ENCODE measurements around the gene MYOM3.

MYOM3 gene

DNA sequence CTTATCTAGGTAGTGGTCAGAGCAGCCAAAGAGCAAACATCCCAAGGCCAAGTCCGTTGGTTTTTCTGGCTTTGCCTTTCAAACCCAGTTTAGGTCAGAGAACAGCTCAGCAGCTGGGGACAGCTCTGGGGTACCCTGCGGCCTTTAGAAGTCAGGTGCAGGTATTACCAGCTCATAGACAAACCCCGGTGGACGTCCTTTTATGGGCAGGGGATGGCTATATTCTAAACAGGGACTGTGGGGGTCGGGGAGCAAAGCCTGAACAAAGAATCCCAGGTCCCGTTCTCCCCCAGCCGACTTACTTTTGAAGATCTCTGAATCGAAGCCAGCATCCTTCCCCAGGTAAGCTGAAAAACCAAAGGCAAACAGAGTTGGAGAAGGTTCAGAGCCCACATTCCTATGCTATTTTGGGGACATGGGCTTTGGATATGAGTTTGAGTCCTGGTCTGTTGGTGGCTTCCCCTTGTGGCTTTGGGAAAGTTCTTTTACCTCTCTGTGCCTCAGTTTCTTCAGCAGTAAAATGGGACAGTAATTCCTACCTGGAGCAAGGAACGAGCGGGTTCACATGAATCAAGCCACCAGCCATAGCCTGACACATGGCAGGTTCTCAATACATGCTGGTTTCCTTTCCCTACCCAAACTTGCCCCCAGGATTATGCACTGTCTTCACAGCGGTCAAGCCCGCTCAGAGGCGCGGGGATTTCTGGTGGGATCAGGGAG is 16.6 kb downstream of the MYOM3 start:
- no peak for DNase-seq

DNA sequence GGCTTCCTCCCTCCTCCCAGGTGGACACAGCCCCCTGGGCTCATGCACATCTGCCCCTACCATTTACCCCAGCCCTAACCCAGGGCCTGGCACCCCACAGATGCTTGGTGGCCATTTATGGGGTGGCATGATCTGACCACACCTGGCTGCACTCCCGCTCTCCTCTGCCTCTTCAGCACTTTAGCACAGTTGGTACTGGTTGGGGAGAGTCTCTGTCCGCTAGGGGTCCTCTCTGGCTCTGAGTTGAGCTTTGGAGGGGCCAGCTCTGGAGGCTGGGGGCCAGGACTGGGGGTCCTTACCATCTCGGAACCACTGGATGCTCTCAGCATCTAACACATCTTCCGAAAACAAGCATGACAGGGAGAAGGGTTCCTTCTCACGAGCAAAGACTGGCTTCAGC is 17.4 kb downstream of the MYOM3 start:
- DNase-seq: no peak

DNA sequence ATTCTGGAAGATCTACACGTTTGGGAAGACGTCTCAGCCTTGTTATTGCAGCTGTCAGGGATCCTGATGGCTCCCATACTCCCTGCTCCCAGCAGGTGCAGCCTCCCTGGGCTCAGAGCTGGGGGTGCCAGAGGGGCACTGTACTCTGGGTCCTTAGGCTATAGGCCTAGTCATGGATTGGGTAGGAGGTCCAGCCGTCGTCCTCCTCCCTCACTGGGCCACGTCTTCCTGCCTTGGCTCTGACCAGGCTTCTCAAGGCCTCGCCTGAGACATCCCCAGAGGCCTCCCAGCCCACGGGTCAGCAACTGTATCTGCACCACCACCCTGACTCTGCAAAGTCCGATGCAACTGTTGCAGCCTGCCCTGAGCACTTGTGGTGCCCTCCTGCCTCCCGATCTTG is 18.2 kb downstream of the MYOM3 start:
- DNase-seq: no peak

DNA sequence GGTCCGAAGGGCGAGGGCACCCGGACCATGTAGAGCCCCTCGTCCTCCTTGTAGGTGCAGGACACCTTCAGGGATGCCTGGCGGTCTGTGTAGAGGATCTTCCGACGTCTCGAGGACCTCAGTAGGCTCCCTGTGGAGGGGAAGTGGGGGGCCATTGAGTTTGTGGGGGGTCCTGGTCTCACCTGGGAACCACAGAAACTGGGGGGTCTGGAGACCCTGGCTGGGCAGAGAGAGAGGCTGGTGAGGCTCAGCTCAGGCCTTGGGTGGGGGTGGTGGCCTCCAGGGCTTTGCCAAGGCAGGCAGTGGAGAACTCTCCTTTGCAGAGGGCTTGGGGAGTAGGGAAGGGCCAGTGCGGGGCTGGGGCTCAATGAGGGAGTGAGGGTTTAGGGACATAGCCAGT is 19.0 kb downstream of the MYOM3 start:
- no peak for DNase-seq

DNA sequence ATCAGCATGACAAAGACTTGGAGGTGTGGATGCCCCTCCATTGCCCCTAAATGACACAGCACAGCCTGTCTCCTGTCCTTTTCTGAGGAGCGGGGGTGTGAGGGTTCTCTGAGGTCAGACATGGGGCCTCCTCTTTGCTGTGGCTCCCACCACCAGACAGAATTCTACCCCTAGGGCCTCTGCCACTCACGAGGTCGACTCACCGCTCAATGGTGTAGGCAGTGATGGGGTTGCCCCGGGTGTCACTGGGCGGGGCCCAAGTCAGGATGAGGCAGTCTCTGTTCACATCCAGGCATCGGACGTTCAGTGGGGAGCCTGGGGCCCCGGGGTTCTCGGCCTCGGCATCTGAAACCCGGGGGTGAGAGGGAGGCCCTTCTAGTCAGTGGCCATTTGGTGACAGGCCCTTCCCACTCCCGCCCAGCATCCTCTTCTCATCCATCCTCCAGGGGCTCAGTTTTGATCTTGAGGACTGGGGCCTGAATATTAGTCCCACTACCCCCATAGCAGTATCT is 19.9 kb downstream of the MYOM3 start:
- no peak for DNase-seq

DNA sequence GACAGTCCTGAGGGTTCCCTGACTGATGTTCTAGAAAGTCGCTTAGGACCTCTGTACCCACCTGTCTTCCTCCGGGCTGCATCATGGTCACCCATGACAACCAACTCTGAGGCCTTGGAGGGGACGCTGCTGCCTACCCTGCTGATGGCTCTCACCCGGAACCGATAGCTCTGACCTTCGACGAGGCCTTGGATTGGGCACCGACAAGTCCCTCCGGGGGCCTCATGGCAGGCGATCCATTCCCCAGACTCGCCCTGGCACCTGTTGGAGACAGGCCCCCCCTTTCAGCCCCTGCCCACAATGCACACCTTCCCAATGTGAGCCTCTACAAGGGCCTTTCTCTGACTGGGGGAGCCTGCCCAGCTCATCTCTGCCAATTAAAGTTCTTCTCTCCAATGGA is 21.2 kb downstream of the MYOM3 start:
- DNase-seq: no peak

DNA sequence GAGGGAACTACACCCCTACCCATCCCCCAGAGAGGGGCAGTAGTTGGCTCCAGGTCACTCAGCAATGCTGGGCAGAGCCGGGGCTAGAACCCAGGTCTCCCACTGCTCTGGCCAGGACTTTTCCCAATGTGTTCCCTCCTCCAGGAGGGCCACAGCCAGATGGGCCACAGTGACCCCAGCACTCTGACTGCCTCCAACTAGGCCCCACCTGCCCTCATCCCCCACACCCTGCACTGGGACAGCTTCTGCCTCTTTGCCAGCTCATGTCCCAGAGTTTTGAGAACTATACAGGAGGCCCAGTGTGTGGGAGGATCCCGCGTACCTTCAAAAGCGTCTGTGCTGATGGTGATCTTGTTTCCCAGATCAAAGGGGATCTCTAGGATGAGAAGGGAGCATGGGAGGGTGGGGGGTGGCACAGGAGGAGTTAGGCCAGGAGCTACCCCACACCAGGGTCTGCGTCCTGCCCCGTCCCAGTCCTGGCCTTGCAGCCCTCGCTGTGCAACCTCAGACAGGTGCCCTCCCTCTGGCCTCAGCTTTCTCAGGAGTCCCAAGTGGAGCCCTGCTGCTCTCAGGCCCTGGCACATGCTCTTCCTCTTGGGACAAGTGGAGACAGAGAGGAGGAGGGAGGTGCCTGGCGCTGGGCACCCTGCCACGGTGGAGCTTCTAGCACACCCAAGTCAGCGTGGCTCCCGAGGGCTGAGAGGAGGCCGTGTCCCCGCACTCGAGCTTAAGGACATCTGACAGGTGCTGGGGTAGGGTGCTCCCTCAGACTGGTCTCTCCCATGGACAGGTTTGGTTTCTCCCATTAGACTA is 22.0 kb downstream of the MYOM3 start:
- no peak for DNase-seq

DNA sequence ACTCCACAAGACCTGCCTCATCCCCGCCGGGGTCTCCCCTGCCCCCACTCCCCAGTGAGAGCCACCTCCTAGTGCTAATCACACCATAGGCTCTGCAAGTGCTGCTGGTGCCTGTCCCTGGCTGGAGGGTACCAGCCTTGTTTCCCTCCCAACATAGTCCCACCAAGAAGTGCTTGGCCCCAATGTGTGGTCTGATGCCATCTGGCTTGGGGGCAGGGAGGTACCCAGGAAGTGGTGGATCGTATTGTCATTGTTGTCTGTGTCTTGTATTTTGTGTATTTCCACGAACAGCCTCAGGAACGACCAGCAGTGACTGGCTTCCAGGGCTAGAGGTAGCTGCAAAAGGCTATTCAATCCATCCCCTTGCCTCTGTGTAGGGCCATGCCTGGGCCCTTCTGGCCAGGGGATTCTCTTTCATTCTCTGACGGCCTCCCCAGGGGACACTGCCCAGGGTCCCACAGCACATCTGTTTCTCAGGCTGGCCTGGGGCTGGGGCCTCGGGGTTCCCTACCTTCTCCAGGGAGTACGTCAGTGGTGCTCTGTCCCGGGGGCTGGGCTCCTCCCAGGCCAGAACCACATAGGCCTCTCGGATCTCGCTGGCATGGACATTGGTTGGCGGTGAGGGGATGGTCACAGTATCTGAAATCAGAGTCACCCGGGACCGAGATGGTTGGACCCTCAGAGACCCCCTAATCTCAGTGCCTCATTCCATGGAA is 22.8 kb downstream of the MYOM3 start:
- no peak for DNase-seq

DNA sequence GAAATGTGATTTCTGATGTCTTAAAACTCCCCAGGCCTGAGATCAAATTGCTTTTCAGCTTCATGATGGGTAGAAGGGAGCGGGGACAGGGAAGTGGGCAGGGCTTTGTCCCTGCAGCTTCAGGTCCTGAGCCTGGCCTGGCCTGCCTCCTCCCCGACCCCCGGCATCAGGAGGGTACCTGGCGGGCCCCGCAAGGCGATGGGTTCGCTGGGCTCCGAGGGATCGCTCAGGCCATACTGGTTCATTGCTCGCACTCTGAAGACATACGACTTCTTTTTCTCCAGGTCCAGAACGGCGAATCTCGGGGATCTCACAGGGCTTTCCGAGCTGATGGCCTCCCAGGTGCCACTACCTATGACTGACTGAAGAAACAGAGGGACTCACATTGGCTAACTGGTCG is 25.5 kb downstream of the MYOM3 start:
- no peak for DNase-seq

DNA sequence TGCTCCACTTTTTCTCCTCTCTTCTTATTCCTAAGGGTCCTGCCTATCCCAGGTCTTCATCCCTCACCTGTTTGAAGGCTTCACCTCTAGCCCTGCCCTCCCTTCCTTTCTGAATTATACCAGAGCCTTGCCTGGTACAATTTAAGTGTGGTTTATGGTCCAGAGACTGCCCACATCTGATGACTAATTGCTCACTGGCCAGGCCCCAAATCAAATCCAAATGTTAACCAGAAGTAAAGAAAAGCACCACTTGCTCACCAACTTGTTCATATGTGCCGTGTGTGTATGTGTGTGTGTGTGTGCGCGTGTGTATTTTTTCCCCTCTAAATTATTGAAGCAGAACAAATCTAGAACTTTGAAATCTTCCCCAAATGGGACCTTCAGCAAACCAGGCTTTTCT is 26.4 kb downstream of the MYOM3 start:
- DNase-seq: no peak

DNA sequence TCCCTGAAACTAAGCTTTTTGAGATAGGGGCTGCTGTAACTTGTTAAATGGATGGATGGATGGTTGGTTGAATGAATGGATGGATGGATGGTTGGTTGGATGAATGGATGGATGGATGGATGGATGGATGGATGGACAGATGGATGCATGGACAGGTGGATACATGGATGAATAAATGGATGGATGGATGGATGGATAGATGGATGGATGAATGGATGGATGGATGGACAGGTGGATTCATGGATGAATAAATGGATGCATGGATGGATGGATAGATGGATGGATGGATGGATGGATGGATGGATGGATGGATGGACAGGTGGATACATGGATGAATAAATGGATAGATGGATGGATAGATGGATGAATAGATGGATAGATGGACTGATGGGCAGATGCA is 26.9 kb downstream of the MYOM3 start:
- DNase-seq: no peak

DNA sequence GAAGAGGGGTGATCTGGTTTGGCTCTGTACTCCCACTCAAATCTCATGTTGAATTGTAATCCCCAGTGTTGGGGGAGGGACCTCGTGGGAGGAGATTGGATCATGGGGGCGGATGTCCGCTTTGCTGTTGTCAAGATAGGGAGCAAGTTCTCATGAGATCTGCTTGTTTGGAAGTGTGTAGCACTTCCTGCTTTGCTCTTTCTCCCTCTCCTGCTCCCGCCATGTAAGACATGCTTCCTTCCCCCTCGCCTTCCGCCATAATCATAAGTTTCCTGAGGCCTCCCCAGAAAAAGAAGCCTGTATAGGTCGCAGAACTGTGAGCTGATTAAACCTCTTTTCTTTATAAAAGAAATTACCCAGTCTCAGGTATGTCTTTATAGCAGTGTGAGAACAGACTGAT is 27.9 kb downstream of the MYOM3 start:
- DNase-seq: no peak

DNA sequence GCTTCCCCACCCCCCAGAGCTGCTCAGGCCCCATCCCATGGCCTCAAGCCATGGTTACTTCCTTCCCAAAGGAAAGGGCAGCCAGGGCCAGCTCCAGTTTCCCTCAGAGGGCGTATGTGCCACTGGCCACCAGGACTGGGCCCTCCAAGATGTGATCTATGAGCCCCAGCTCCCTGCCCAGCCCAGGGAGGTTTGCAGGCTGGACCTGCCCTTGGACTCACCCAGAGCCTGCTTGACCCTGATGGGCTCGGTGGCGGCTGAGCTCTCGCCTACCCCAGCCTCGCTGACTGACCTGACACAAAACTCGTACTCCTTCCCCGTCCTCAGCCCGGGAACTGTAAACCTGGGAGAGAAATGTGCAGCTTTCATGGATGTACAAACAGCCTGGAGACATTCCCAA is 29.6 kb downstream of the MYOM3 start:
- DNase-seq: no peak

DNA sequence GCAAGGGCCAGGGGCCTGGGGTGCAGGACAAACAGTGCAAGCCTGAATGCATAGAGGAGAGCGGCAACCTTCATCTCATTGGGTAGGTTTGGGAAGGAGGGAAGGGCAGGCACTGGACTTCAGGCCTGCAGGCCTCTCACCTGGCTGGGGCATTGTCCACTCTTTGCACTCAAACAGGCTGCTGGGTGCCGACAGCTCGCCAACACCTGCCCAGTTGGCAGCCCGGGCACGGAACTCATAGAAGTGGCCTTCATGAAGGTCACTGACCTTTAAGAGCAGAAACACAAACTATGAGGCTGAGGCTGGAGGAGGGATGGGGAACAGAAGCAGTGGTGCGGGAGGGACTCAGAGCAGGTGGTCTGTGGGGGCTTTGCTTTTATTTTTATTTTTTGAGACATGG is 30.7 kb downstream of the MYOM3 start:
- DNase-seq: no peak

DNA sequence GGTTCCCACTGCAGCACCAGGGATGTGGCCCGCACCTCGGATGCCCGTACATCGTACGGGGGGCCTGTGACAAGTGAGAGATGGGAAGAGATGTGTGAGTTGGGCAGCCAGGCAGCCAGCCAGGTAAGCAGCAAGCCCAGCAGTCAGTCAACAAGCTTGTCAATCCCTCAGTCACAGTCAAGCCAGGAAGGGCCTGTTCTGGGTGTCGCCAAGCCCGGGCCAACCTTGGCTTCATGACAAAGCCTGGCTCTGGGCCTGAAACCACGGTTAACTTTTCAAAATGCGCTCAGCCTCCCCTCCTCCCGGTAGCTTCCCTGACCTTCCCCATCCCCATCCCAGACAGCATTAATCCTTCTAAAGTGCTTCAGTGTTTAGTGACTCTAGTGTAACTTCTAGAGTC is 31.8 kb downstream of the MYOM3 start:
- DNase-seq: no peak

DNA sequence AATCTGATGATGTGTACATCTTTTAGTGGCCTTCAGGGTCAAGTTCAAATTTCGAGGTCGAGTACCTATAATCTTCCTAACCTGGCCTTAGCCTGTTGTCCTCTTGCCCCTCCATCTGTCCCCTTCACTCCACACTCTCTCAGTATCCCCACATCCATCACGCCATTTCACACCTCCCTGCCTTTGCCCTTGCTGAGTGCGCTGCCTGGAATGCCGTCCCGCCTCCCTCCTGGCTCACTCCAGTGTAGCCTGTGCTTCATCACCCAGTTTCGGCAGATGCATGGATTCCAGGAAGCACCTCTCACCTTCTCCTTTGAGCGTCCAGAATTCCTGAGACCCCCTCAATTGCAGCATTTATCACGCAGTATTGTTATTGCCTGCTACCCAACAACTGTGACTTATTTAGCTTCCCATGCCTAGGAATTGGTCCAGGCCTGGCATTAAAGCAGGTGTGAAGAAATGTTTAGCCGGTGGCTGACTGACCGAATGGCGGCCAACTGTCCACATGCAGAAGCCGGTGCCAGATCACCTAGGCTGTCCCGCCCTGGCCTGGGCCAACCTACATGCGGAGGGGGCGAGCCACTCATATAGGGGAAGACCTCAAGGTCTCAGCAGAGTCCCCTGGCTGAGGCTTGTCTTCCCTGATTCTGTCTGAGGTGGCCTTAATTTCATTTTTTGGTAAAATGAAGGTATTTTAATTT is 34.5 kb downstream of the MYOM3 start:
- no peak for DNase-seq

DNA sequence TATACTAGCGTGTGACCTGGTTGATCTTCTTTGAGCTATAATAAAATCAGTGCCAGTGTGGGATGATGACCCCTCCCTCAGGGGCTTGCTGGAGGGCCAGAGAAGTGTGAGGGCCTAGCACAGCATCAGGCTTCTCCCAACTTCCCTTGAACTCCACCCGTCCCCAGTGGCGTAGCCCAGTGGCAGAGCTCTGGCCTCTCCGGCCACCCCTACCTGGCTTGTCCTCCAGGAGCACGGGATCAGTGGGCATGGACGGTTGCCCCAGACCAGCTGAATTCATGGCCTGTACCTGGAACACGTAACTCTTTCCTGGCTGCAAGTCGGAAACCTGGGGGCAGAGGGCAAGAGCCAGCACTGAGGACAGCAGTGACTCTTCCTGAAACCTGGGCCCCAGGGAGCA is 36.0 kb downstream of the MYOM3 start:
- no peak for DNase-seq

DNA sequence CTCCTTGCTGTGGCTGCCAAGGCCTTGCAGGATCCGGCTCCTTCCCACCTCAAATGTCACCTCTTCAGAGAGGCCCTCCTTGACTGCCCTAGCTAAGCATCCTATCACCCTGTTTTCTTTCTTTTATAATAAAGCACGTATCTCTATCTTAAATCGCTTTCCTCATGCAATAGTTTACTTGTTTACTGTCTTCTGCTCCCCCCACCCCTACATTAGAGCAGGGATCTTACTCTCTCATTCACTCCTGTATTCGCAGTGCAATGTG is 36.4 kb downstream of the MYOM3 start:
- DNase-seq: no peak

DNA sequence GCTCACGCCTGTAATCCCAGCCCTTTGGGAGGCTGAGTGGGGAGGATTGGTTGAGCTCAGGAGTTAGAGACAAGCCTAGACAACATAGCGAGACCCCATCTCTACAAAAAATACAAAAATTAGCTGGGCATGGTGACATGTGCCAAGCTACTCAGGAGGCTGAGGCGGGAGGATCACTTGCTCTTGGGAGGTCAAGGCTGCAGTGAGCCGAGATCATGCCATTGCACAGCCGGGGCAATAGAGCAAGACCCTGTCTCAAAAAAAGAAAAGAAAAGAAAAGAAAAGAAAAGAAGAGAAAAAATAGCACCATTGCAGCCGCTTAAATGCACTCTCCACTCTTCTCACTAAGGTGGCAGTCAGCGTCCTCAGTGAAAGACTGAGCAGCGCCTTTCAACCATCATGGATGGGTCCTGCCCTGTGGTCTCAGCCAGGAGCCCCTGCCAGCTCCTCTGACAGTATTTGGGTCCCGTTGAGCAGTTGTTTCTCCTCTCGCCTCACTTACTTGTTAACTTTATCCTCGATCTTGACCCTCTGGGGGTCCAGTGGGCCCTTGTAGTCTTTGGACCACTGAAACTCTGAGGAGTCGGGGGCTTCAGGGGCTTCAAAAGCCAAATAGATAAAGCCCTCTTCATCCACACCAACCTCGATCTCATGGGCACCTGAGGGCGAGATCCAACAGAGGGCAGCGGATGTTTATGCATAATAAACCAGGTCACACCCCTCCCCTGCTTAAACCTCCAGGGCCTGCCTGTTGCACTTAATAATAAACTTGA is 36.9 kb downstream of the MYOM3 start:
- no peak for DNase-seq

DNA sequence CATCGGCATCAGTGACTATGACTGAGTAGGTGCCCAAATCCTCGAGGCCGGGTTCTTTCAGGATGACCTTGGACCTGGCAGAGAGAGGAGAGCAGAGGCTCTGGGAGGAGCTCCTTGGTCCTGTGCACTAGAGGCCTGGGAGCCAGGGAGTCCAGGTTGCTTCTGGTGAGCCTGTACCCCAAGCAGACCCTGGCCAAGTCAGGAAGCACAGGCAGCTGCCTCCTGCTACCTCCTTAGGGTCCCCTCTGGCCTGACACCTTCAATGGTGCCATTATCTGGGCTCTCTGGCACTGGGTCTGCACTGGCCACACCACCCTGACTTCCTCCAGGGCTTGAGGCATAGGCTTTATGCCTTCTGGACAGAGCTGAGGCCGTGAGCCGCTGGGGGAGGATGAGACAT is 37.7 kb downstream of the MYOM3 start:
- DNase-seq: peak in 2 of 4 experiments; percentile 15 to 33

DNA sequence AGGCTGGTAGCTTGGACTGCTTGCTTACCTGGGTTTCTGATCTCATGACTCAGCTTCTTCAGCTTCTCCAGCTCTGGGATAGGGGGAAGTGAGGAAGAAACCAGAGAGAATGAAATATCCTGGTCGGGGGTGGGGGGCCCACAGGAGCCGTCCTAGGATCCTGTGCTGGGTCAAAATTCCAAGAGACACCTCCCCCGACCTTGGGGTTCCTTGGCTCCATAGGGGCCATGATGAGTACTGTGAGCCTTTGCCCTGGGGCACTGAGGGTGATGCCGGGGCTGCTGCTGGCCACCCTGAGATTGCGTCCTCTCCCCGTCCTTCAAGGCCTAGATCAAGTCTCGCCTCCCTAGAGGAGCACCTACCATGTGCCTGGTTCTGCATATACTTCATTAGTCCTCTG is 40.0 kb downstream of the MYOM3 start:
- DNase-seq: no peak

DNA sequence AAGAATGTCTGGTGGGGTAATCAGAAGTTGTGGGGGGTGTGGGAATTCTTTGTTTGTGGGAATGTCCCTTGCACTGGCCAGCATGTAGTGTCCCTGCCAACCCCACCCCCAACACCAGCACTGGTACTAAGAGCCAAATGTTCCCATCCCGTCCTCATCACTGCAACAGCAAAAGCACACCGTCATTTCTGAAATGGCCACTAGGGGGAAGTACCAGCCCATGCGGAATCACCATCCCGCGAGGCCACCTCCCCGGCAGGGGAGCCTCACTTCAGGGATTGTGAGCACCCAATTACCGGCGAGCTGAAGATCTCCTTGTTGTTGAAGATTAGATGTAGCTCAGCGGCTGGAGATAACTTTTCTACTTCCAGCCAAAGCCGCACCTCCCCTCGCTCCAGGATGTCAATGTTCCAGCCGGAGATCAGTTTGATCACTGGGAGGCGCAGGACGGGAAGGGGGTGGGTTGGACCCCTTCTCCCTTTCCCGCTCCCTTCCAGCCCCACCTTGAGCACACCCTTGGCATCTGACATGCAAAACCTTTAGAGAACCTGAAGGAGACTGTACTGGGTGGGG is 41.0 kb downstream of the MYOM3 start:
- DNase-seq: peak; percentile 78 to 90 (median 86)
